CD4-positive, alpha-beta T cell treated with Interleukin-6 for 4 hours (primary cell): Measurements from ENCODE around the gene SYN1.

Experiments
- DNase-seq: peaks from one replicate; pipeline ENCODE4 v3.0.0-alpha.2; 2020; ENCODE audit warnings: mixed read lengths

Gene SYN1

GRCh38 chrX:47571215-47571614, 48.4 kb downstream of the SYN1 start:
- no peak for DNase-seq

GRCh38 chrX:47570794-47571193, 48.9 kb downstream of the SYN1 start:
- DNase-seq, result no peak

- DNase-seq, result peak; percentile 43
Measured at GRCh38 chrX:47568656-47569295, 50.9 kb downstream of the SYN1 start.

DNA sequence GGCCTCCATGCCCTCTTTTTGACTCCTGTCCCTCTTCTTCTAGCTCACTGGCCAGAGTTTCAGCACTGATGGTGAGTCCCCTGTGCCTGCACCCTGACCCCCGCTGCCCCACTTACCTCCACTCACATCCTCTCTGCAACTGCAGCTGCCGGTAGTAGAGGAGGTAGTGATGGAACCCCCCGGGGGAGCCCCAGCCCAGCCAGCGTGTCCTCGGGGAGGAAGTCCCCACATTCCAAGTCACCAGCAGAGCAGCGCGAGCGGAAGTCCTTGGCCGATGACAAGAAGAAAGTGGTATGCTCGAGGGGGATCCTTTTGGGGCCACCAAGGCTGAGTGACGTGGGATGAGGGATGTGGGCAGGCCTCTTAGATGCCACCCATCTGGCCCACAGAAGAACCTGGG, 52.8 kb downstream of the SYN1 start:
- no peak for DNase-seq

- no peak for DNase-seq
Measured at GRCh38 chrX:47564438-47565085, 55.1 kb downstream of the SYN1 start.

GRCh38 chrX:47563801-47564315, 55.8 kb downstream of the SYN1 start:
- DNase-seq, result no peak

DNA sequence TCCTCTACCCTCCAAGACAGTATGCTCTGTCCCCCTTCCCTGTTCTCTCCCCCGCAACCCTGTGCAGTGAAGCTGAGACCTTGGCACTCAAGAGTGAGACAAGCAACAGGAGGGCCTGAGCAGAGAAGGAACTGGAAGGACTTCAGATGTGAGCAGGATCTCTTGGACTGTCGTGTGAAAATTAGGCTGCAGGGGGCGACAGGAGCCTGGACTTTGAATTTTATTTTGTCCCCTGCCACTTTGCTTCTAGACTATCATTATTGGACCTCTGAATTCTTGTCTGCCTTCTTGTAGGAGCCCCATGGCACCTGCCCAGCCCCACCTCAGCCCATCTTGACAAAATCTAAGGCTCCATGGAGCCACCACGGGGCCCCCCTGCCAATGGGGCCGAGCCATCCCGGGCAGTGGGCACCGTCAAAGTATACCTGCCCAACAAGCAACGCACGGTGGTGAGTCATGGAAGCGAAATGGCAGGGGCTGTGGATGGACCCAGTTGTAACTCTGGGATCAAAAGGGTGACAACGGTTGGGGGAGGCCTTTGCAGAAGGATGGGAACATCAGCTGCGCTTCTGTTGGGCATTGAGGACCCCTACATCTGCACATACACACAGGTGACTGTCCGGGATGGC, 56.9 kb downstream of the SYN1 start:
- peak; percentile 30 for DNase-seq

DNA sequence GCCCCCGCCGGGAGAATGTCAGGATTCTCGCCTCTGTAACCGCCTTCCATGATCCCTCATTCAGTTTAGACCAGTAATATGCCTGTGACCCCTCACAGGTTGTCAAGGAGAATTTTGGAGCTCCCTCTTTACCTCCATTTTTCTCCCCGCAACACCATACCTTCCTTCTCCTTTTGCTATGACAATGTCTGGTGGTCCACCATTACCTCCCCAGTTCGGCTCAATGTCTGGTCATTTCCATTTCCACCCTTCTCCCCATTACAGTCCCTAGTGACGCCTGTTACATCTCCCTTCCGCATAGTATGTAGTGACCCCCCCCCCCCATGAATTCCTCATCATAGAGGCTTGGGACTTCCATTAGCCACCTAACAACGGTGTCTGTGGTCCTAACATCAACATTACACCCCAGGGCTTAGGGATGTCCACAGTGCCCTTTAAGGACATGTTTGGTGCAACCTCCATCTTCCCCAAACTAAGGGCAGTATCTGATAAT, 58.0 kb downstream of the SYN1 start:
- no peak for DNase-seq

- DNase-seq, result peak; percentile 95
Measured at GRCh38 chrX:47560934-47561658, 58.6 kb downstream of the SYN1 start, which contains the start of gene ARAF. ARAF (plus strand) TSS chrX:47561205; CDS start chrX:47562968, 1,763 bp downstream.

GRCh38 chrX:47560179-47560933, 59.3 kb downstream of the SYN1 start:
- no peak for DNase-seq

GRCh38 chrX:47558436-47558835, 61.2 kb downstream of the SYN1 start:
- no peak for DNase-seq

GRCh38 chrX:47556045-47556623, 63.5 kb downstream of the SYN1 start:
- peak; percentile 86 for DNase-seq

- no peak for DNase-seq
Measured at GRCh38 chrX:47543496-47543895, 76.2 kb downstream of the SYN1 start.

- no peak for DNase-seq
Measured at GRCh38 chrX:47540754-47541538, 78.7 kb downstream of the SYN1 start.

GRCh38 chrX:47539860-47540259, 79.8 kb downstream of the SYN1 start:
- no peak for DNase-seq

- no peak for DNase-seq
Measured at GRCh38 chrX:47530049-47530448, 89.6 kb downstream of the SYN1 start.

DNA sequence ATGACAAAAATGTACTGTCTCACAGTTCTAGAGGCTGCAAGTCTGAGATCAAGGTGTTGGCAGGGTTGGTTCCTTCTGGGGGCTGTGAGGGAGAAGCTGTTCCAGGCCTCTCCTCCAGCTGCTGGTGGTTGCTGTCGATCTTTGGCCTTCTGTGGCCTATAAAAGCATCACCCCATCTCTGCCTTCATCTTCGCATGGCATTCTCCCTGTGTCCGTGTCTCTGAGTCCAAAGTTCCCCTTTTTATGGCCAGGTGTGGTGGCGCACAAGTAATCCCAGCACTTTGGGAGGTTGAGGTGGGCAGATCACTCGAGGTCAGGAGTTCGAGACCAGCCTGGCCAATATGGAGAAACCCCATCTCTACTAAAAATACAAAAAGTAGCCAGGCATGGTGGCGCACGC, 90.1 kb downstream of the SYN1 start:
- no peak for DNase-seq

- no peak for DNase-seq
Measured at GRCh38 chrX:47523713-47524166, 95.9 kb downstream of the SYN1 start.

DNA sequence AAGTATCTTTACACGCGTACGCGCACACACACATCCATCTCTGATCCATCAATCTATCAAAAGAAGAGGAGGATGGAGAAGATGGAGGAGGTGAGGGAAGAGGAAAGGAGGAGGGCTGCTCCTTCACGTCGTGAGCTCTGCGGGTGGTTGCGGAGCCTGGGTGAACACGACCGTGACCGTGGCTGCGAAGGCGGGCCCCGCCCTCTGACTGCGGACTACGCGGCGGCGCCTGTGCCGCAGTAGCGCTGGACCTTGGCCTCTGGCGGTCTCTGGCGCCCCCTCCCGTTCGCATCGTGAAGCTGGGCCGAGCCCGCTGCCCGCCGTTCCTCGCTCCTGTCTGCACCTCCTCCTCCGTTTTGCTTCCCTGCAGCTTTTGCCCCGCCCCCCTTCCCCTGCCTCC, 96.4 kb downstream of the SYN1 start:
- peak; percentile 87 for DNase-seq
